Aorta (tissue), 5 donors: ENCODE results near the gene ZNF385B. TPM values are rescaled to one million over a fixed set of nuclear protein-coding genes. Genes with fewer than 3 reads are reported as not detected.

Experiments used
- ATAC-seq: fragments of 200-7000 bp; cut with Tn5 transposase; one replicate; pipeline ENCODE4 v1.9.1; 2022; ENCODE audit warnings: moderate library complexity; ENCODE audit not compliant: low FRiP score
- DNase-seq, 2 donors: peaks; one replicate each; pipeline ENCODE4 v3.0.0-alpha.2; 2020
- H3K27ac ChIP-seq, 2 donors: one replicate each; pipeline ENCODE4 v1.5.1; 2013; ENCODE audit warnings: low read length in 2 of 2, mild to moderate bottlenecking in 2 of 2, moderate library complexity in 2 of 2, control low read depth in 1 of 2, inconsistent platforms in 1 of 2, low read depth in 1 of 2
- H3K27me3 ChIP-seq, 2 donors: one replicate each; pipeline ENCODE4 v1.6.1; 2013; ENCODE audit warnings: control low read depth in 1 of 2, low read length in 1 of 2, mild to moderate bottlenecking in 1 of 2, moderate library complexity in 1 of 2; ENCODE audit not compliant: insufficient read depth in 2 of 2, control insufficient read depth in 1 of 2
- H3K36me3 ChIP-seq, 2 donors: one replicate each; pipeline ENCODE4 v1.6.1; 2013; ENCODE audit warnings: control low read depth in 1 of 2, low read length in 1 of 2, mild to moderate bottlenecking in 1 of 2; ENCODE audit not compliant: insufficient read depth in 2 of 2, control insufficient read depth in 1 of 2
- H3K4me1 ChIP-seq, 2 donors: one replicate each; pipeline ENCODE4 v1.6.1; 2013; ENCODE audit warnings: low read length in 2 of 2, control low read depth in 1 of 2, mild to moderate bottlenecking in 1 of 2, moderate library complexity in 1 of 2; ENCODE audit not compliant: insufficient read depth in 2 of 2, control insufficient read depth in 1 of 2
- H3K4me3 ChIP-seq, 2 donors: one replicate each; pipeline ENCODE4 v1.5.1; 2013; ENCODE audit warnings: low read length in 2 of 2, control low read depth in 1 of 2, mild to moderate bottlenecking in 1 of 2
- H3K9me3 ChIP-seq: one replicate; pipeline ENCODE4 v1.6.1; 2013; ENCODE audit warnings: mild to moderate bottlenecking, low read length; ENCODE audit not compliant: control insufficient read depth
- WGBS, 2 donors: extraction: QIAGEN DNeasy Blood & Tissue Kit; methylation state at CpG; one replicate each; pipeline ENCODE4 v1.1.7; 2013; 5-methylcytosine and 5-hydroxymethylcytosine counted together
- intact Hi-C, 2 donors: fragments of 100-400 bp; cut with DNase I; formaldehyde crosslinking; loops; one replicate each; pipeline versions ENCODE4 v1.14.2 to v1.15.0; 2022
- long read RNA-seq, 2 donors: library from polyadenylated mRNA; unstranded; transcript quantifications; one replicate each; pipeline ENCODE4 v2.0.0, GENCODE V29; 2020 to 2021
- polyA plus RNA-seq, 2 donors: library from polyadenylated mRNA; stranded (reverse); fragments of 200-250 nt; gene quantifications; one replicate each; pipeline ENCODE4 v1.2.3, GENCODE V29; 2013
- total RNA-seq, 2 donors: library from RNA; stranded (reverse); fragmentation: NEBNext Ultra II Directional; extraction: Animal tissue kit (Norgen Biotek cat#: 25700); gene quantifications; one replicate each; pipeline ENCODE4 v1.2.1, GENCODE V29; 2021
- donor health status: healthy with polysubstance abuse.
- donor health status: Bipolar disorder and iron deficiency.
- donor health status: DM: no; HTN: no; CAD: no.
- donor health status: DM: no; HTN: no; CAD: no.
- donor health status: DM: yes; HTN: yes; CAD: no.

Gene ZNF385B
- total RNA-seq (1 to 10 TPM; 3.3 to 4.6 TPM), polyA plus RNA-seq (1 to 10 TPM in 1 of 2 donors, not detected in 1; 4.0 TPM)
- long read RNA-seq, donor 1, partial matches to known transcripts, result 0 of 1 reads
- long read RNA-seq, donor 1, other reads (novel, unspliced or antisense), result 1 of 1 reads
- long read RNA-seq, donor 2, partial matches to known transcripts, result 0 of 3 reads
- long read RNA-seq, donor 2, other reads (novel, unspliced or antisense), result 3 of 3 reads

- H3K27ac ChIP-seq, result no peak within 1 kb of the TSS
- H3K4me1 ChIP-seq, result no peaks in the 10 kb centered on the region
- peak within 1 kb of the TSS; percentile 16 to 33 for H3K4me3 ChIP-seq
- peak; percentile 65 for ATAC-seq
- H3K36me3 ChIP-seq, result no peaks in the 10 kb centered on the region
- intact Hi-C loops, result no loop called here
- peak; percentile 52 to 78 for DNase-seq
- H3K9me3 ChIP-seq, result no peaks in the 10 kb centered on the region
- peaks cover 0 to 1% of the 10 kb centered on the region in 2 donors for H3K27me3 ChIP-seq
- WGBS, 2 donors, result 2 to 5% methylated on average over 45 to 55 of the region's 55 CpGs
Observed at GRCh38 chr2:179861416-179862067, at the start of gene ZNF385B. Gene ZNF385B (minus strand): TSS chr2:179861612.

GRCh38 chr2:179910735-179911113 is 49.3 kb upstream of the ZNF385B start:
- H3K9me3 ChIP-seq, result no peaks in the 10 kb centered on the region
- DNase-seq, result no peak
- H3K27me3 ChIP-seq, result no peaks in the 10 kb centered on the region
- H3K27ac ChIP-seq, result no peak overlapping the region
- intact Hi-C loops, result no loop called here
- no peak overlapping the region for H3K4me3 ChIP-seq
- H3K36me3 ChIP-seq, result no peaks in the 10 kb centered on the region
- no peak for ATAC-seq
- WGBS, 2 donors, result 45 to 61% methylated on average over 3 of the region's 3 CpGs
- H3K4me1 ChIP-seq, result no peaks in the 10 kb centered on the region

- intact Hi-C loops, result no loop called here
- no peak overlapping the region for H3K4me3 ChIP-seq
- DNase-seq (no peak), ATAC-seq (no peak)
- no peaks in the 10 kb centered on the region for H3K4me1 ChIP-seq
- WGBS, 2 donors, result 52 to 62% methylated on average over 6 of the region's 6 CpGs
- H3K27ac ChIP-seq, result no peak overlapping the region
- no peaks in the 10 kb centered on the region for H3K36me3 ChIP-seq
- H3K9me3 ChIP-seq, result no peaks in the 10 kb centered on the region
- no peaks in the 10 kb centered on the region for H3K27me3 ChIP-seq
Observed at GRCh38 chr2:179909845-179910734, 48.7 kb upstream of the ZNF385B start.

- DNase-seq, result no peak
- no peak overlapping the region for H3K27ac ChIP-seq
- H3K36me3 ChIP-seq, result no peaks in the 10 kb centered on the region
- no peak overlapping the region for H3K4me3 ChIP-seq
- 75 to 84% methylated on average over 5 of the region's 5 CpGs for WGBS, 2 donors
- ATAC-seq, result no peak
- intact Hi-C loops, result no loop called here
- no peaks in the 10 kb centered on the region for H3K27me3 ChIP-seq
- no peaks in the 10 kb centered on the region for H3K4me1 ChIP-seq
- H3K9me3 ChIP-seq, result peaks cover 2% of the 10 kb centered on the region
Observed at GRCh38 chr2:179900655-179901054, 39.2 kb upstream of the ZNF385B start.

GRCh38 chr2:179899666-179900065 is 38.3 kb upstream of the ZNF385B start:
- no peaks in the 10 kb centered on the region for H3K4me1 ChIP-seq
- intact Hi-C loops, result no loop called here
- H3K27me3 ChIP-seq, result no peaks in the 10 kb centered on the region
- DNase-seq (no peak), ATAC-seq (no peak)
- 89 to 96% methylated on average over 1 of the region's 1 CpG for WGBS, 2 donors
- H3K36me3 ChIP-seq, result no peaks in the 10 kb centered on the region
- H3K9me3 ChIP-seq, result peaks cover 2% of the 10 kb centered on the region
- no peak overlapping the region for H3K27ac ChIP-seq
- no peak overlapping the region for H3K4me3 ChIP-seq

- H3K4me1 ChIP-seq, result no peaks in the 10 kb centered on the region
- no peak overlapping the region for H3K27ac ChIP-seq
- H3K36me3 ChIP-seq, result no peaks in the 10 kb centered on the region
- WGBS, 2 donors, result 56 to 73% methylated on average over 4 of the region's 4 CpGs
- H3K4me3 ChIP-seq, result no peak overlapping the region
- no peak for DNase-seq
- no peak for ATAC-seq
- intact Hi-C loops, result no loop called here
- no peaks in the 10 kb centered on the region for H3K27me3 ChIP-seq
- H3K9me3 ChIP-seq, result peaks cover 2% of the 10 kb centered on the region
Observed at GRCh38 chr2:179898873-179899272, 37.5 kb upstream of the ZNF385B start.

- Histone ChIP-seq H3K27ac (no peak overlapping the region), H3K36me3 (no peaks in the 10 kb centered on the region), H3K9me3 (no peaks in the 10 kb centered on the region), H3K4me3 (no peak overlapping the region), H3K4me1 (no peaks in the 10 kb centered on the region), H3K27me3 (no peaks in the 10 kb centered on the region)
- no peak for ATAC-seq
- no peak for DNase-seq
- 85 to 89% methylated on average over 3 of the region's 3 CpGs for WGBS, 2 donors
- intact Hi-C loops, result no loop called here
Observed at GRCh38 chr2:179893616-179894015, 32.2 kb upstream of the ZNF385B start.

GRCh38 chr2:179891237-179891636 is 29.8 kb upstream of the ZNF385B start:
- Histone ChIP-seq H3K36me3 (no peaks in the 10 kb centered on the region), H3K27me3 (no peaks in the 10 kb centered on the region), H3K27ac (no peak overlapping the region), H3K4me1 (no peaks in the 10 kb centered on the region), H3K4me3 (no peak overlapping the region), H3K9me3 (no peaks in the 10 kb centered on the region)
- intact Hi-C loops, result no loop called here
- no peak for DNase-seq
- WGBS, 2 donors, result 76 to 86% methylated on average over 2 of the region's 2 CpGs
- ATAC-seq, result no peak
